ENCODE data around the gene PFDN2.

DNA sequence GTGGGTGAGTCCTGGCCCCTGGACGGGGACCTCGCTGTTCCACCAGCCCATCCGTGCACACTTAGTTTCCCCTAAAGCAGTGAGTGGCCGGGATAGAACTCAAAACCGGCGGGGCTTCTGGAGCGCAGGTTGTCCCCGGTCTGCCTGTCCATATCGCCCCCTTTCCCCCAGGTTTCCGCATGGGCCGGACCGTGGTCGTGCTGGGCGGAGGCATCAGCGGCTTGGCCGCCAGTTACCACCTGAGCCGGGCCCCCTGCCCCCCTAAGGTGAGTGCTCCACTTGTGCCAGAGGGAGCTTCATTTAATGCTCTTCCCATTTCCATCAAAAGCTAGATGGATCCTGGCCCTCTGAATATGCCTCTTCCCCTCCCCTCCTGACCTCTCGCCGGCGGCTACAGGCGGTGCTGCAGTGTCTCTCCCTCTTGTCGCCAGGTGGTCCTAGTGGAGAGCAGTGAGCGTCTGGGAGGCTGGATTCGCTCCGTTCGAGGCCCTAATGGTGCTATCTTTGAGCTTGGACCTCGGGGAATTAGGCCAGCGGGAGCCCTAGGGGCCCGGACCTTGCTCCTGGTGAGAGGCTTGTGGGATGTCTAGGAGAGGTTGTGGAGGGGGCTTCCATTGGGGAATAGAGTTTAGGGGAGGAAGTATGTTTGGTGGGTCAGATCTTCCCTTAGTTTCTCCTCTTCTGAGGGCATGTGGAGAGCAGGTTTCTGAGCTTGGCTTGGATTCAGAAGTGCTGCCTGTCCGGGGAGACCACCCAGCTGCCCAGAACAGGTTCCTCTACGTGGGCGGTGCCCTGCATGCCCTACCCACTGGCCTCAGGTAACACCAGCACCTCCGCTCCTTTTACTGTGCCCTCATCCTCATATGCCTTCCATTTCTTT, 49.1 kb upstream of the PFDN2 start:
- TF ChIP-seq, protein P1, sequence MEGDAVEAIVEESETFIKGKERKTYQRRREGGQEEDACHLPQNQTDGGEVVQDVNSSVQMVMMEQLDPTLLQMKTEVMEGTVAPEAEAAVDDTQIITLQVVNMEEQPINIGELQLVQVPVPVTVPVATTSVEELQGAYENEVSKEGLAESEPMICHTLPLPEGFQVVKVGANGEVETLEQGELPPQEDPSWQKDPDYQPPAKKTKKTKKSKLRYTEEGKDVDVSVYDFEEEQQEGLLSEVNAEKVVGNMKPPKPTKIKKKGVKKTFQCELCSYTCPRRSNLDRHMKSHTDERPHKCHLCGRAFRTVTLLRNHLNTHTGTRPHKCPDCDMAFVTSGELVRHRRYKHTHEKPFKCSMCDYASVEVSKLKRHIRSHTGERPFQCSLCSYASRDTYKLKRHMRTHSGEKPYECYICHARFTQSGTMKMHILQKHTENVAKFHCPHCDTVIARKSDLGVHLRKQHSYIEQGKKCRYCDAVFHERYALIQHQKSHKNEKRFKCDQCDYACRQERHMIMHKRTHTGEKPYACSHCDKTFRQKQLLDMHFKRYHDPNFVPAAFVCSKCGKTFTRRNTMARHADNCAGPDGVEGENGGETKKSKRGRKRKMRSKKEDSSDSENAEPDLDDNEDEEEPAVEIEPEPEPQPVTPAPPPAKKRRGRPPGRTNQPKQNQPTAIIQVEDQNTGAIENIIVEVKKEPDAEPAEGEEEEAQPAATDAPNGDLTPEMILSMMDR (IDR thresholded peaks at IDR 0.05; ENCODE audit: low read depth, low read length): no peak
- TF ChIP-seq EZH2phosphoT487 (IDR thresholded peaks at IDR 0.05; ENCODE audit: low read depth): no peak
